Prostate gland (tissue), 2 donors: ENCODE measurements around the gene LRRC74B.

Experiments
- CTCF ChIP-seq, 4 experiments: fragments of 200-600 bp in 2 of 4; fragments of 450-650 bp in 2 of 4; sonication (generic) in 2 of 4; IDR thresholded peaks; 1 replicate in 3 of 4; 2 replicates in 1 of 4; pipeline ENCODE4 v1.5.1; 2016 to 2019; ENCODE audit warnings: antibody characterized with exemption in 4 of 4, mild to moderate bottlenecking in 2 of 4, moderate library complexity in 2 of 4
- POLR2A ChIP-seq: fragments of 450-650 bp; IDR thresholded peaks from one replicate; pipeline ENCODE4 v1.6.1; 2016; ENCODE audit warnings: antibody characterized with exemption, mild to moderate bottlenecking

- TF ChIP-seq CTCF (IDR thresholded peaks at IDR 0.05): no peak
- TF ChIP-seq POLR2A: no peak
Observed at GRCh38 chr22:21100149-21101032, 54.6 kb downstream of the LRRC74B start.
